GM12891 (cell line): Measurements from ENCODE around the gene RCC1.

ENCODE experiments used
- DNase-seq: peaks from one replicate; pipeline ENCODE4 v3.0.0; 2011; ENCODE audit warnings: low spot score; ENCODE audit not compliant: insufficient read length
- FAIRE-seq: peaks from 2 replicates; lab custom pipeline; 2011; peaks lifted over from hg19 to GRCh38; lab: Jason Lieb, UNC
- PAX5 ChIP-seq: IDR thresholded peaks from 2 replicates; pipeline ENCODE4 v1.6.1; 2011; ENCODE audit warnings: low read length, moderate library complexity, mild to moderate bottlenecking; ENCODE audit not compliant: insufficient read depth, severe bottlenecking
- POLR2A ChIP-seq: IDR thresholded peaks from 2 replicates; pipeline ENCODE4 v1.6.1; 2011; ENCODE audit warnings: low read depth, low read length, control low read depth
- POLR2AphosphoS5 ChIP-seq: IDR thresholded peaks from 2 replicates; pipeline ENCODE4 v1.6.1; 2011; ENCODE audit warnings: low read depth, low read length, control low read depth
- POU2F2 ChIP-seq: IDR thresholded peaks from 2 replicates; pipeline ENCODE4 v1.6.1; 2011; ENCODE audit warnings: low read depth, mild to moderate bottlenecking, control low read depth, low read length, moderate library complexity
- SPI1 ChIP-seq: IDR thresholded peaks from 2 replicates; pipeline ENCODE4 v1.6.1; 2011; ENCODE audit warnings: low read depth, low read length, control low read depth
- TAF1 ChIP-seq: IDR thresholded peaks from 2 replicates; pipeline ENCODE4 v1.6.1; 2011; ENCODE audit warnings: low read depth, low read length, control low read depth

The RCC1 gene

GRCh38 chr1:28545246-28545628, 39.4 kb downstream of the RCC1 start:
- FAIRE-seq (no peak), DNase-seq (no peak)
- TF ChIP-seq SPI1 (no peak), PAX5 (no peak), POLR2A (no peak), POU2F2 (no peak), POLR2AphosphoS5 (no peak), TAF1 (no peak)

- TF ChIP-seq POLR2A (no peak), SPI1 (no peak), POU2F2 (no peak), PAX5 (no peak), TAF1 (no peak), POLR2AphosphoS5 (no peak)
- FAIRE-seq = no peak
- no peak for DNase-seq
Measured at GRCh38 chr1:28548318-28548717, 42.5 kb downstream of the RCC1 start.

GRCh38 chr1:28551381-28551780, 45.5 kb downstream of the RCC1 start:
- FAIRE-seq (no peak), DNase-seq (no peak)
- TF ChIP-seq POLR2A = no peak
- no peak for TF ChIP-seq SPI1

GRCh38 chr1:28552758-28553663, 47.2 kb downstream of the RCC1 start, which contains the start of gene TRNAU1AP:
TSS of gene TRNAU1AP (plus strand) at chr1:28553085. CDS start at chr1:28553111, 26 bp downstream.
- FAIRE-seq (peak; percentile 76), DNase-seq (peak; percentile 91)
- TF ChIP-seq POLR2AphosphoS5 (peak; percentile 42; the same call in 1 of the 2 replicates), PAX5 (peak; percentile 42), TAF1 (peak; percentile 73; the same call in 1 of the 2 replicates), POU2F2 (peak; percentile 8; the same call in 1 of the 2 replicates), SPI1 (no peak), POLR2A (peak; percentile 62; the same call in 1 of the 2 replicates)

- FAIRE-seq (no peak), DNase-seq (no peak)
- TF ChIP-seq POLR2A (no peak), SPI1 (no peak), PAX5 (no peak), POLR2AphosphoS5 (no peak), POU2F2 (no peak), TAF1 (no peak)
Measured at GRCh38 chr1:28560886-28561285, 55.0 kb downstream of the RCC1 start.

GRCh38 chr1:28564310-28564709, 58.5 kb downstream of the RCC1 start:
- TF ChIP-seq POLR2AphosphoS5 (no peak), TAF1 (no peak), SPI1 (no peak), POLR2A (no peak), PAX5 (no peak), POU2F2 (no peak)
- no peak for FAIRE-seq

GRCh38 chr1:28565040-28565439, 59.2 kb downstream of the RCC1 start:
- no peak for FAIRE-seq
- no peak for TF ChIP-seq SPI1
- no peak for TF ChIP-seq POLR2AphosphoS5
- DNase-seq = no peak

More at GRCh38 chr1:28564310-28564709, 58.5 kb downstream of the RCC1 start:
- DNase-seq = no peak

- DNase-seq (no peak), FAIRE-seq (no peak)
- TF ChIP-seq POLR2A (no peak), POLR2AphosphoS5 (no peak), TAF1 (no peak), SPI1 (no peak), PAX5 (no peak), POU2F2 (no peak)
Measured at GRCh38 chr1:28565726-28566125, 59.9 kb downstream of the RCC1 start.

- TF ChIP-seq TAF1 (no peak), POLR2AphosphoS5 (no peak), POU2F2 (no peak), PAX5 (no peak), POLR2A (no peak), SPI1 (no peak)
- FAIRE-seq = no peak
Measured at GRCh38 chr1:28566931-28567330, 61.1 kb downstream of the RCC1 start.

More at GRCh38 chr1:28566931-28567330, 61.1 kb downstream of the RCC1 start:
- DNase-seq = no peak
